IPS DF 6.9 (cell line): ENCODE data around the gene RIC8B.

ENCODE experiments used
- DNase-seq: peaks from one replicate; pipeline ENCODE4 v3.0.0-alpha.2; 2013; ENCODE audit warnings: low read depth, low spot score
- H3K27ac ChIP-seq: one replicate; pipeline ENCODE4 v1.5.1; 2013; ENCODE audit warnings: low read length, control low read depth
- H3K27me3 ChIP-seq: 2 replicates; pipeline ENCODE4 v1.6.1; 2013; ENCODE audit warnings: mild to moderate bottlenecking, low read length; ENCODE audit not compliant: control insufficient read depth, insufficient read depth
- H3K36me3 ChIP-seq: 2 replicates; pipeline ENCODE4 v1.6.1; 2013; ENCODE audit warnings: low read length; ENCODE audit not compliant: control insufficient read depth, insufficient read depth
- H3K4me1 ChIP-seq: 2 replicates; pipeline ENCODE4 v1.6.1; 2013; ENCODE audit warnings: low read length; ENCODE audit not compliant: control insufficient read depth, insufficient read depth
- H3K4me3 ChIP-seq: 2 replicates; pipeline ENCODE4 v1.5.1; 2013; ENCODE audit warnings: mild to moderate bottlenecking, low read length
- H3K9me3 ChIP-seq: 2 replicates; pipeline ENCODE4 v1.6.1; 2013; ENCODE audit warnings: low read length, inconsistent platforms; ENCODE audit not compliant: control insufficient read depth, insufficient read depth
- WGBS: extraction: QIAGEN DNeasy Blood & Tissue Kit; methylation state at CpG from one replicate; pipeline ENCODE4 v1.1.7; 2013; ENCODE audit warnings: mixed read lengths, missing lambda C conversion rate; ENCODE audit not compliant: insufficient read length, insufficient coverage; 5-methylcytosine and 5-hydroxymethylcytosine counted together

Gene RIC8B

DNA sequence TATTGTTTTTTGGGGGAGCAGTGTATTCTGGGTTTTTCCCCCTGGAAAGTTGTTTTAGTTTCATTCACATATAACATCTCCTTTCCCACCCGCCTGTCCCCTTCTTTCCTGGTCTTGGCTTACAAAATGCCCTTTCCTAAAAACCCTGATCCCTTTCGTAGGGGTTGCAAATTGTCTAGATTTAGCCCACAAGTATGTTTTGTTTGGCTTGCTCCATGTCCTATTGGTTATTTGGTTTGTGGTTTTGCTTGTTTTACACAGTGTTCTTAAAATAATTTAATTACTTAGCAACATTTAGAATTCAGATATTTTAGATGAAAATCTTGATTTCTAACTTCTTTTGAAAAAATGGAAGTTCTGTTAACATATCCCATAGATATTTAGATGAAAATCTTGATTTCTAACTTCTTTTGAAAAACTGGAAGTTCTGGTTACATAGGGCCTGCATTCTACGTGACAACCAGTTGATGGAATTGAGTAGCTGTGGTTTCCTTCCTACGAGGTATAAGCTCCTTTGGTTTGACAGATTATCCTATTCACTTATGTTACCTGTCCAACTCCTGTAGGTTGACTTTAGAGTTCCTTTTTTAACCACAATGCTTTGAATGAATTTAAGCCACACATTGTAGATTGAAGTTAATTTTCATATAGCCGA lies 92.1 kb downstream of the RIC8B start:
- H3K4me1 ChIP-seq, result peaks cover 1% of the 10 kb centered on the region; the same call in 1 of the 2 replicates
- H3K4me3 ChIP-seq, result no peak overlapping the region
- WGBS, result no CpG with 5 or more reads among the region's 5 CpGs
- no peak for DNase-seq
- no peak overlapping the region for H3K27ac ChIP-seq
- H3K36me3 ChIP-seq, result no peaks in the 10 kb centered on the region
- H3K9me3 ChIP-seq, result no peaks in the 10 kb centered on the region
- H3K27me3 ChIP-seq, result no peaks in the 10 kb centered on the region

DNA sequence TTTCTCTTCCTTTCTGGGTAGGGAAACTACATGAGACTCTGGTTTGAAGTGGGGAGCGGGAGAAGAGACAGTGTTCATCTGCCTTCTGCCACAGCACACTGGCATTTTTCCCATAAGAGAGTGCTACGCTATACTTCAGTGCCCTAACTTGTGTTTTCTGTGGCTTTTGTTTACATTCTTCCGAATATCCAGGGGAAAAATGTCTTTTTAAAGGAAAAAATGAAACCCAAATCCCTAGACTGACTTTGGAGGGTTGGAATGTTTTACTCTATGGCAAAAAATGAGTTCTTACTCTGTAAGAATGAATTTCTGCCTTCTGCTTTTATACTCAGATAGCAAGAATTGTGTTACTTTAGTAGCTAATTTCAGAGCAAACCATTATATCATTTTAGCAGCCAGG lies 93.2 kb downstream of the RIC8B start:
- no peak overlapping the region for H3K4me3 ChIP-seq
- H3K27ac ChIP-seq, result no peak overlapping the region
- no peaks in the 10 kb centered on the region for H3K27me3 ChIP-seq
- H3K36me3 ChIP-seq, result no peaks in the 10 kb centered on the region
- no peaks in the 10 kb centered on the region for H3K9me3 ChIP-seq
- no peak for DNase-seq
- no CpG with 5 or more reads among the region's 3 CpGs for WGBS
- H3K4me1 ChIP-seq, result peaks cover 1% of the 10 kb centered on the region; the same call in 1 of the 2 replicates

DNA sequence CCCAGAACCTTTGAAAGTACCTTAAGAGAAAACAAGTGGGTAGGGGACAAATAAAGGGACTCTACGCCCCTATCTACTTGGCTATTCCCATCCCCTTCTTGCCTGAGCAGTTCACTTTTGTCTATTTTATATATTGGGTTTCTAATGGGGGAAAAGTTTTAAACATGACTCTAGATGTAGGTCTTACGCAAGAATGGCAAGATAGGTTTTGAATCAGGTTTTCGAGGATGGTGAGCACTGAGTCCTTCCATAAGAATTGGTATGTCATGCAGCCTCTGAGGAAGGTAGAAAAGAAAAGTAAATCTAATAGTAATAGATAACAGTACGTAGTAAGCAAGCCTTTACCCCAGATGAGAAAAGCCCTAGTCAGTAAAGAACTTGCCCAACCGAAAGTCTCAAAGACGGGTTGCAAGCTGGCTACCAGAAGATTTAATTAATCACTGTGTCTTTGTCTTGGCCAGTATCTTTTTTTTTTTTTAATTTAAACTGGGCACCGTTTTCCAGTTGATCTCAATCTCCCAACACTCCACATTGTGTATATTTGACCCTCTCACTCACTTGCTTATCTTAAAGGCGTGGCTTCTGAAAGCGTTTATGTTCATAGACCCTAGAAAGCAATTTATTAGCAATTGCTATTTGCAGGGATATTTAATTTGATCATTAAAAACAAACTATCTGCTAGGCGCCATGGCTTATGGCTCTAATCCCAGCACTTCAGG lies 94.7 kb downstream of the RIC8B start:
- Histone ChIP-seq H3K9me3 (no peaks in the 10 kb centered on the region), H3K4me3 (no peak overlapping the region), H3K27me3 (no peaks in the 10 kb centered on the region), H3K27ac (no peak overlapping the region), H3K36me3 (no peaks in the 10 kb centered on the region; the same call in 1 of the 2 replicates), H3K4me1 (peaks cover 1% of the 10 kb centered on the region; the same call in 1 of the 2 replicates)
- no CpG with 5 or more reads among the region's 10 CpGs for WGBS
- no peak for DNase-seq

DNA sequence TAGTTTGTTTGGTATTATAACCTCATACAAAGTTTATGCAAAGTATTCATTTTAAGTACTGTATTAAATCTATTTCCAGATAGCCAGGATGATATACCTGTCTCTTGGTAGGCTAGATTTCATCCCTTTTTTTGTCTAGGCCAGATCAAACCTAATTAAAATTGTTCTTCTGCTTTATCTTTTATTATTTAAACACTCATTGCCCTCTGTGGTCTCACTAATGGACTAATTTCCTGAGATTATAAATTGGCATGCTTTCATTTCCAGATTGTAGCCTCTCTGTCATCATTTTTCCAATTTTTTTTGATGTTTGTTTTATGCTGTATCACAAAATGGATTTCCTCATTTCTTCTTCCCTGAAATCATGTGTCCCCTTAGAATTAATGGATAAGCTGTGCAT lies 95.6 kb downstream of the RIC8B start:
- Histone ChIP-seq H3K4me1 (peaks cover 1% of the 10 kb centered on the region; the same call in 1 of the 2 replicates), H3K27ac (no peak overlapping the region), H3K36me3 (no peaks in the 10 kb centered on the region; the same call in 1 of the 2 replicates), H3K4me3 (no peak overlapping the region), H3K9me3 (no peaks in the 10 kb centered on the region), H3K27me3 (no peaks in the 10 kb centered on the region)
- DNase-seq, result no peak

DNA sequence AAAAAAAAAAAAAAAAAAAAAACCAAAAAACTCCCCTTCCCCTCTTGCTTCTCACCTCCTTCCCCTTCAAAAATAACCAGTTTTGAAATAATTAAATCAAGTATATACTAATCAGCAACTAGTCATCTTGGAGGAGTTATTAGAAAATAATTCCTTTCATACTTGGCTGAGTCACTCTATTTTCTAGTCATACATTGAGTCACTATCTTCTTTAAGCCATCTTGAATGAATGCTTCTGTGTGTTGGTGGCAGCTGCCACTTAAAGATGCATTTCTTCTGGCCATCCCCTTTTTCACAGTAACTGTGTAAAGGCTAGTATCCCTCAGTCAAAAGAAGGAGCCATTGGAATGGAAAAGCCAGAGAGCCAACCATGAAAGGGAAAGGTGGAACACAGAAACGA lies 97.0 kb downstream of the RIC8B start:
- Histone ChIP-seq H3K27ac (no peak overlapping the region), H3K36me3 (no peaks in the 10 kb centered on the region; the same call in 1 of the 2 replicates), H3K27me3 (no peaks in the 10 kb centered on the region), H3K4me1 (no peaks in the 10 kb centered on the region), H3K4me3 (no peak overlapping the region), H3K9me3 (no peaks in the 10 kb centered on the region)
- DNase-seq, result no peak
- WGBS, result no CpG with 5 or more reads among the region's 1 CpG

DNA sequence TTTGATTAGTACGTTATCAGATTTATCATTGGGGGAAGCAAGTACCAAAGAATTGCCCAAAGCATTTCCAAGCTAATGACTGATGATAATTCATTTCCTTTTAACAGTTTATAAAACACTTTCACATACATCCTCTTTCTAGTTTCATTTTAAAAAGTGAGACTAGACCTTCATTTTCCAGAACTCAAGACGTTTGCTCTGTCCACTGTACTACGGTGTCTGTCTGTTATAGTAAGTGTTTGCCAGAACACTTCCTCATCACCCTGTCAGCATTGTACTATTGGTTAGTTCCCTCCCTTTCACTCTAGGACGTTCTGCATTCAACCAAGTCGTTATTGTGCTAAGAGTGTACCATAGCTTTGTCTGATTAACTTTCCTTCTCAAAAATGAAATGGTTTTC lies 99.5 kb downstream of the RIC8B start:
- DNase-seq, result no peak
- no peaks in the 10 kb centered on the region; the same call in 1 of the 2 replicates for H3K36me3 ChIP-seq
- no CpG with 5 or more reads among the region's 5 CpGs for WGBS

DNA sequence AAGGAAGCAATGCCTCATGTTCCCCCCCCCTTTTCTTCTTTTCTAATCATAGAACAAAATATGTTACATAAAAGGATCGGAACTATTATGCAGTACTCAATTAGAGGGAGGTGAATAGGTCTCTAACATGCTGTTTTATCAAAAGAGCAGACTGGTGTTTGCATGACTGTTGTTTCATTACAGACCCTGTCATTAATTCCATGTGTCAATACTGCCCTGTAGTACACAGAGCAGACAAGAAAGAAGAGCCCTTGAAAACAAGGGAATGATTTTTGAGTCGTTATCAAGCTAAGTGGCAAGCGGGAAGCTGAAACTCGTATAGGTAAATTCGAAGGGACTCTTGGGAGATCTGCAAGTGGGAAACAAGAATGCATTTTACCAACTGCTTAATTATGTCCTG lies 104.3 kb downstream of the RIC8B start:
- no peak for DNase-seq
- Histone ChIP-seq H3K4me1 (no peaks in the 10 kb centered on the region), H3K36me3 (no peaks in the 10 kb centered on the region; the same call in 1 of the 2 replicates), H3K27ac (no peak overlapping the region), H3K27me3 (no peaks in the 10 kb centered on the region), H3K9me3 (no peaks in the 10 kb centered on the region), H3K4me3 (no peak overlapping the region)
- no CpG with 5 or more reads among the region's 5 CpGs for WGBS

More for the DNA sequence above, 99.5 kb downstream of the RIC8B start:
- H3K9me3 ChIP-seq, result no peaks in the 10 kb centered on the region
- no peaks in the 10 kb centered on the region for H3K4me1 ChIP-seq
- H3K4me3 ChIP-seq, result no peak overlapping the region
- no peaks in the 10 kb centered on the region for H3K27me3 ChIP-seq
- no peak overlapping the region for H3K27ac ChIP-seq

DNA sequence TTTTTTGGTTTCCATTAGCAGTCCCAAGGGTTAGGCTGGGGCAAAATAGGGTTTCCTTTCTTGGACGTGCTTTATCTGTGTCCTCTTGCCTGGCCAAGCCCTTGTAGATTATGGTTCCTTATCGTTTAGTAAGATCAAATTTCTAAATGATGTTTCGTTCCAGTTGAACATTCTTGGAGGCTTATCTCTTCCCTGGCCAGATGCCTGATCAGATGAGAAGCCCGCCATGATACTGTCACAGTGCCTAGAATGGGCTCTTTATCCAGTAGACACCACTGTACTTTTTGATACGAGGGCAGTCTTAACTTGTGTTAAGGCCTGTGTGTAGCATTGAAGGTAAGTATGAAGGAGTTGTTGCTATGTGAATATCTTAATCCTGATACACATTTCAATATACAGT lies 105.1 kb downstream of the RIC8B start:
- no peaks in the 10 kb centered on the region for H3K9me3 ChIP-seq
- no peak overlapping the region for H3K27ac ChIP-seq
- no CpG with 5 or more reads among the region's 5 CpGs for WGBS
- no peaks in the 10 kb centered on the region for H3K36me3 ChIP-seq
- H3K4me1 ChIP-seq, result no peaks in the 10 kb centered on the region
- H3K27me3 ChIP-seq, result no peaks in the 10 kb centered on the region
- no peak overlapping the region for H3K4me3 ChIP-seq
- DNase-seq, result no peak

DNA sequence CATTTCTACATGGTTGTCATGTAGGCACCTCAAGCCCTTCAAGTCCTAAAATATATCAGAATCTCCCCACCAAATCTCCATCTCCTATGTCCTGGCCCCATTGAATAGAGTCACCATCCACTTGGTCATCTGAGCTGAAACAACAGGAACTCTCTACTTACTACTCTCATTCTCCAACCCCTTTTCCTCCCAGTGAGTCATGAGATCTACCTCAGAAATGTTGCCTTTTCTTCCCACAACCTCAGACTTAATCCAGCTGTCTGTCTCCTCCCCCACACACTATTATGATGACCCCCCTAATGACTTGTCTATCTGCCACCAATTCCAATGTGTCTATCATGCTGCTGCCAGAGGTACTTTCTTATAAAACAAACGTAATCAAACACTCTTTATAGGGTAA lies 108.9 kb downstream of the RIC8B start:
- no peak for DNase-seq
- peaks cover 2% of the 10 kb centered on the region; the same call in 1 of the 2 replicates for H3K36me3 ChIP-seq

DNA sequence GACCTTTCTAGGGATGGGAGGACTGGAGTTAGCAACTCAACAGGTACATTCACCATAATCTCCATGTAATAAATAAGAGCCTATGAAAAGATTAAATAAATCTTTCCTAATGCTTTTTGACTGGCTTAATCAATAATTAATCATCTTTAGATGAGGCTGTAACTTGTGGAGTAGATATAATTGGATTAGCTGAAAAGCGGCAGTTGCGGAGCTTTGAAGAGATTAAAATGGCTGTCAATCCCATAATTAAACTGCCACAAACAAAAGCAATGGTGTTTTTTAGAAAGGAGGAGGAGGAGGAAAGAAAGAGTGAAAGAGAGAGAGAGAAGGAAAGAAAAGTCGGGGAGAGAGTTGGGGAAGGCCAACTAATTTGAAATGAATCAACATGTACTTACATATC lies 110.5 kb downstream of the RIC8B start:
- H3K36me3 ChIP-seq, result peaks cover 2% of the 10 kb centered on the region; the same call in 1 of the 2 replicates
- 100% methylated on average over 1 of the region's 3 CpGs for WGBS

More for the DNA sequence above, 108.9 kb downstream of the RIC8B start:
- H3K9me3 ChIP-seq, result no peaks in the 10 kb centered on the region
- H3K4me1 ChIP-seq, result no peaks in the 10 kb centered on the region
- no CpG with 5 or more reads among the region's 1 CpG for WGBS
- H3K27me3 ChIP-seq, result no peaks in the 10 kb centered on the region
- H3K4me3 ChIP-seq, result no peak overlapping the region
- H3K27ac ChIP-seq, result no peak overlapping the region

More for the DNA sequence above, 110.5 kb downstream of the RIC8B start:
- H3K27me3 ChIP-seq, result no peaks in the 10 kb centered on the region
- no peaks in the 10 kb centered on the region for H3K9me3 ChIP-seq
- no peaks in the 10 kb centered on the region for H3K4me1 ChIP-seq
- no peak overlapping the region for H3K4me3 ChIP-seq
- DNase-seq, result no peak
- H3K27ac ChIP-seq, result no peak overlapping the region
